Heart right ventricle (tissue), 16 donors: ENCODE results near the gene ETS1. TPM values are rescaled to one million over a fixed set of nuclear protein-coding genes. Genes with fewer than 3 reads are reported as not detected.

ENCODE experiments used
- ATAC-seq, 8 donors: fragments of 200-7000 bp; cut with Tn5 transposase; one replicate each; pipeline ENCODE4 v1.9.1; 2020; ENCODE audit warnings: mild to moderate bottlenecking in 8 of 8, moderate library complexity in 8 of 8, moderate number of reproducible peaks in 1 of 8
- DNase-seq, 2 donors: peaks; one replicate each; pipeline ENCODE4 v3.0.0-alpha.2; 2020
- H3K27ac ChIP-seq, 10 donors: fragments of 200-600 bp; sonication (generic) in 2 of 10; one replicate each; pipeline versions ENCODE4 v1.5.0 to v1.8.0; 2020 to 2022; ENCODE audit warnings: mild to moderate bottlenecking in 3 of 10
- H3K27me3 ChIP-seq, 7 donors: fragments of 200-600 bp; one replicate each; pipeline ENCODE4 v1.8.0; 2021 to 2022; ENCODE audit warnings: mild to moderate bottlenecking in 2 of 7
- H3K36me3 ChIP-seq, 9 donors: fragments of 200-600 bp; sonication (generic) in 1 of 9; one replicate each; pipeline versions ENCODE4 v1.5.0 to v1.8.0; 2020 to 2022; ENCODE audit warnings: mild to moderate bottlenecking in 2 of 9
- H3K4me1 ChIP-seq, 9 donors: fragments of 200-600 bp; sonication (generic) in 1 of 9; one replicate each; pipeline versions ENCODE4 v1.5.0 to v1.8.0; 2020 to 2022; ENCODE audit warnings: mild to moderate bottlenecking in 4 of 9
- H3K4me3 ChIP-seq, 10 donors: fragments of 200-600 bp; sonication (generic) in 2 of 10; one replicate each; pipeline versions ENCODE4 v1.5.0 to v1.8.0; 2020 to 2022; ENCODE audit warnings: mild to moderate bottlenecking in 7 of 10, moderate library complexity in 2 of 10
- H3K9me3 ChIP-seq, 11 donors: fragments of 200-600 bp in 10 of 11; sonication (generic) in 2 of 11; one replicate each; pipeline versions ENCODE4 v1.5.0 to v1.8.0; 2013 to 2022; ENCODE audit warnings: mild to moderate bottlenecking in 2 of 11, control low read depth in 1 of 11, moderate library complexity in 1 of 11
- WGBS, 2 donors: extraction: QIAGEN DNeasy Blood & Tissue Kit; methylation state at CpG; one replicate each; pipeline ENCODE4 v1.1.7; 2013; ENCODE audit warnings: inconsistent platforms in 1 of 2; 5-methylcytosine and 5-hydroxymethylcytosine counted together
- intact Hi-C, 10 donors: fragments of 100-400 bp; cut with DNase I; formaldehyde crosslinking; loops; one replicate each; pipeline versions ENCODE4 v1.11.1 to v1.14.2; 2022
- polyA plus RNA-seq, 2 donors: library from polyadenylated mRNA; stranded (reverse); fragments of 200-250 nt; gene quantifications; one replicate each; pipeline ENCODE4 v1.2.3, GENCODE V29; 2013
- total RNA-seq, 10 donors: library from RNA; stranded (reverse); fragmentation: NEBNext Ultra II Directional in 3 of 10; extraction: Animal tissue kit (Norgen Biotek cat#: 25700) in 3 of 10; gene quantifications; one replicate each; pipeline versions ENCODE4 v1.2.1 to v1.2.4, GENCODE V29; 2021 to 2023
- TF ChIP-seq, protein P1 (sequence below), 9 donors: fragments of 200-600 bp; sonication (generic) in 2 of 9; IDR thresholded peaks; one replicate each; pipeline versions ENCODE4 v1.5.0 to v1.8.0; 2021 to 2022; ENCODE audit warnings: antibody characterized with exemption in 9 of 9, mild to moderate bottlenecking in 5 of 9, moderate library complexity in 1 of 9
- donor health status: Arrhythmogenic right ventricular cardiomyopathy.
- donor health status: ischemic (EF 13 %, LVEDD 7.1; RV severe dilation, severe dysfunction).
- donor health status: healthy with polysubstance abuse.
- donor health status: DM: no; HTN: yes; CAD: no.
- donor health status: DM: no; HTN: no; CAD: no.
- donor health status: ischemic (EF 25% LVEDD 6.9; RV normal size, moderate dysfunction).
- donor health status: ischemic (EF 25% LVEDD 5.7; RV mildly dilated, moderate dysfunction).
- donor health status: healthy.
- donor health status: DM: yes; HTN: yes; CAD: no.
- donor health status: Ischemic cardiomyopathy.
- donor health status: ischemic (EF 35%, LVEDD 5.7; RV mildly dilated, moderate dysfunction).
- donor health status: nonischemic (EF 11% LVEDD 7.7; RV severe dilation, severe dysfunction).
- donor health status: DM: yes; HTN: yes; CAD: no.
- donor health status: PGD.
- donor health status: ischemic (EF 29% LVEDD 5.4; RV normal size, mild dysfunction).
- donor health status: nonischemic (EF 23%, LVEDD 6.1; RV moderate dilation, normal function).

Gene ETS1
- total and polyA plus RNA-seq, 12 donors: 21.3 to 93.4 (median 50.7) TPM

DNA sequence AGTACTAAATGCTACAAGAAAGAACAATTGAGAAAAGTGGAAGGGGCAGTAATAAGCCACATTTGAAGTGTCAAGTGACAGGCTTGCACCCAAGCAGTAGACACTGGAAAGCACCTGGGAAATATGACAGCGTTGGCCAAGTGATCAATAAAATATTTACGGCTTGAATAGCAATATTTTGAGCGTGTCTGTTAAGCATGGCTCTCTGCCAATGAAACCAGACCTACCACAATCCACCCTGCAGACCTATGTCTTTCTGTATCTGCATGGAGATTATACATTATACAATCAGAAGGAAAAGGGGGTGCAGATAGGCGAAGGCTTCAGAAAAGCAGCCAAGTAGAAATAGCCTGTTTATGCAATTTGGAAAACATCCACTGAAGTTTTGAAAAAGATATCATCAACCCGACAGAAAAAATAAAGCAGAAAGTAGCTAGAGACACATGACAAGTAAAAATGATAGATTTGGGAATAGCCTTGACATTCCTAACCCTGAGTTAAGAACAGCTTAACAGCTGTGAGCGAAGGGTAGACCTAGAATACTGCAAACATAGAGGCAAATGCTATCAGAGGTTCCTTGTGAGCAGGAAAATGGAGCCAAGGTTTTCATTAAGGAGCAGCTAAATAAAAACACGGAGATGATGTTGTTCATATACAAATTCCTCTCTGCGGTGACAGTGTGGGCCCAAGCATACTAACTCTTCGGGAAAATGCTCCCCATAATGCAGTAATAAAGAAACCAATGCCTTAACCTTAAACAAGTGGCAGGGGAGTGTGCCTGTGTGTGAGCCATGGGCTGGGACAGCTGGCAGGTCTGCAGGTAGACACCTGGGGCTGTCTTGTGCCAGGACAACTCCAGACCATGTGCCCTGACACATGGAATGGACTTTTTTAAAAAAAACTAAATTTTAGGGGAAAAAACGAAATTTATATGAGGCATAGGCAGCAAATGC, 71.3 kb downstream of the ETS1 start:
- no peak for DNase-seq
- TF ChIP-seq, protein P1, sequence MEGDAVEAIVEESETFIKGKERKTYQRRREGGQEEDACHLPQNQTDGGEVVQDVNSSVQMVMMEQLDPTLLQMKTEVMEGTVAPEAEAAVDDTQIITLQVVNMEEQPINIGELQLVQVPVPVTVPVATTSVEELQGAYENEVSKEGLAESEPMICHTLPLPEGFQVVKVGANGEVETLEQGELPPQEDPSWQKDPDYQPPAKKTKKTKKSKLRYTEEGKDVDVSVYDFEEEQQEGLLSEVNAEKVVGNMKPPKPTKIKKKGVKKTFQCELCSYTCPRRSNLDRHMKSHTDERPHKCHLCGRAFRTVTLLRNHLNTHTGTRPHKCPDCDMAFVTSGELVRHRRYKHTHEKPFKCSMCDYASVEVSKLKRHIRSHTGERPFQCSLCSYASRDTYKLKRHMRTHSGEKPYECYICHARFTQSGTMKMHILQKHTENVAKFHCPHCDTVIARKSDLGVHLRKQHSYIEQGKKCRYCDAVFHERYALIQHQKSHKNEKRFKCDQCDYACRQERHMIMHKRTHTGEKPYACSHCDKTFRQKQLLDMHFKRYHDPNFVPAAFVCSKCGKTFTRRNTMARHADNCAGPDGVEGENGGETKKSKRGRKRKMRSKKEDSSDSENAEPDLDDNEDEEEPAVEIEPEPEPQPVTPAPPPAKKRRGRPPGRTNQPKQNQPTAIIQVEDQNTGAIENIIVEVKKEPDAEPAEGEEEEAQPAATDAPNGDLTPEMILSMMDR (IDR thresholded peaks at IDR 0.05): no peak
- Histone ChIP-seq H3K4me3 (peak overlapping the region in 8 of 10 donors; percentile 7 to 92 (median 81)), H3K9me3 (no peaks in the 10 kb centered on the region), H3K27ac (peak overlapping the region in 9 of 10 donors; percentile 37 to 99 (median 96)), H3K27me3 (no peaks in the 10 kb centered on the region), H3K4me1 (peaks cover 15 to 97% (median 86%) of the 10 kb centered on the region in 9 donors), H3K36me3 (peaks cover 0 to 46% (median 12%) of the 10 kb centered on the region in 9 donors)
- 30 to 33% methylated on average over 10 of the region's 10 CpGs for WGBS, 2 donors
- ATAC-seq: no peak
- intact Hi-C loops: loop anchor here in 1 of 10 donors (5.0 kb wide), 1 partner anchor 34 kb away; no protein-coding TSS in a partner anchor

GRCh38 chr11:128515086-128515485, 72.3 kb downstream of the ETS1 start:
- TF ChIP-seq, protein P1 (IDR thresholded peaks at IDR 0.05): no peak
- peaks cover 0 to 50% (median 12%) of the 10 kb centered on the region in 9 donors for H3K36me3 ChIP-seq
- ATAC-seq: no peak
- 45 to 46% methylated on average over 6 of the region's 6 CpGs for WGBS, 2 donors
- no peaks in the 10 kb centered on the region for H3K27me3 ChIP-seq
- peak overlapping the region in 5 of 10 donors; percentile 1 to 99 (median 98) for H3K27ac ChIP-seq
- peak overlapping the region in 7 of 10 donors; percentile 67 to 92 (median 81) for H3K4me3 ChIP-seq
- H3K4me1 ChIP-seq: peaks cover 15 to 100% (median 94%) of the 10 kb centered on the region in 9 donors
- no peaks in the 10 kb centered on the region for H3K9me3 ChIP-seq
- DNase-seq: no peak
- intact Hi-C loops: loop anchor here in 1 of 10 donors (5.0 kb wide), 1 partner anchor 33 kb away; no protein-coding TSS in a partner anchor

DNA sequence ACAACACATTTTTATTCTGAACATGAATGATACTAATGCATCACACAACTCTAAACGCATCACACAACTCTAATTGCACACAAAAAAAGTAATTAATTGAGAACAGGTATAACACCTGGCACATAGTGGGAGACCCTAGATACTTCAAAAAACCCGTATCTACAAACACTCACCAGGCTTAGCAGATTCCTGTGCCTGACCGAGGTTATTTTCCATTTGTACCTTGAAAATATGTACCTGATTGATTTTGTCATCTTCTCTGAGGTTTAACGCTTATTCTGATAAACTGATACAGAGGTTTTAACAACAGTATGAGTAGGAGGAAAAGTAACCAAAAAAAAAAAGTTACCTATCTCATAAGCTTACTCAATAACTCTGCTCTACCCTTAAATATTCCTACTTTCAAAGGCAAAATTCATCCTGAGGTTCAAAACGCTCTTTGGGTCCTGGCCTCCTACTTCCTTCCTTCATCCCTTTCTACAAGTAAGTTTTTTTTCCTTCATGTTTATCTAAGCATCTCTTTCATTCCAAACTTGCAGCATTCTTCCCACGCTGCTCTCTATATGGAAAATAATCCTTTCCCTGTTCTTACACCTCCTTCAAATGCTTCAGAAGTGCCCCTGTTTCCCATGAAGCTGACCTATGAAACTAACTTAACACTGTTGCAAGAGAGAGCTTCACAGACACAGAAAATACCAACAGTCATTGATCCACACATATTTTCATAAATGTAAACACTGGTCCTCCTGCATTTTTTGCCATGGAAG, 73.3 kb downstream of the ETS1 start:
- WGBS, 2 donors: 60 to 63% methylated on average over 6 of the region's 6 CpGs
- DNase-seq (no peak), ATAC-seq (no peak)
- Histone ChIP-seq H3K9me3 (no peaks in the 10 kb centered on the region), H3K27ac (peak overlapping the region in 5 of 10 donors; percentile 1 to 98 (median 97)), H3K36me3 (peaks cover 0 to 53% (median 12%) of the 10 kb centered on the region in 9 donors), H3K4me3 (peak overlapping the region in 4 of 10 donors; percentile 19 to 92 (median 81)), H3K4me1 (peaks cover 15 to 100% (median 98%) of the 10 kb centered on the region in 9 donors), H3K27me3 (no peaks in the 10 kb centered on the region)
- intact Hi-C loops: loop anchor here in 1 of 10 donors (5.0 kb wide), 1 partner anchor 33 kb away; no protein-coding TSS in a partner anchor
- TF ChIP-seq, protein P1 (IDR thresholded peaks at IDR 0.05): no peak
